Erythroblast (primary cell): ENCODE measurements around the gene ANKRD29.

Experiments
- GATA1 ChIP-seq: IDR thresholded peaks from 2 replicates; pipeline ENCODE4 v1.6.1; 2011; ENCODE audit warnings: low read depth, mild to moderate bottlenecking, control low read depth, low read length, moderate library complexity
- POLR2A ChIP-seq: IDR thresholded peaks from 2 replicates; pipeline ENCODE4 v1.6.1; 2011; ENCODE audit warnings: mild to moderate bottlenecking, low read length

GRCh38 chr18:23706971-23707640, 44.4 kb upstream of the ANKRD29 start:
- no peak for TF ChIP-seq POLR2A
- TF ChIP-seq GATA1 = no peak
